ENCODE data around the gene PPP1R12A. TPM values are rescaled to one million over a fixed set of nuclear protein-coding genes. Genes with fewer than 3 reads are reported as not detected.

The PPP1R12A gene
- total and polyA plus RNA-seq, 9 of the 15 experiments (the other 6 are each of a cell fraction or from before 2014, with no cell fraction given), result 26.4 to 119 (median 53.3) TPM

DNA sequence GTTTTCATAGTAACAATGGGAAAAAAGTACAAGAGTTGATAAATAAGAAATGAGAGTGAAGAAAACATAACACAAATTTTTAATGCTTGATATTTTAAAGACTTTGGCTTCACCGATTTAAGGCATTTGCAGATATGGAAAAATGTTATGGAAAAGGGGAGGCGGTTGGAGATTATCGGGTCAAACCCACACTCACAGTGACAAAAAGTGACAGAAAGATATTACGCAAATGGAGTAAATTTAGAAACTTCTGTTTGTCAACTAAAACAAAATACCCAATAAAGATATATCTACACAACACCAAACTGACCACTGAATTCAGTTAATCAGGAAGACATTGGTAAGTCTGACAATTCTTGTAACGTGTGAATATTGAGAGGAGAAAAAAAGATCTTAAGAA lies 2.5 kb downstream of the PPP1R12A start (continued):
- TF ChIP-seq CUX1 (CRISPR knock-in tag; IDR thresholded peaks at IDR 0.05) (no peak), NCOA2 (IDR thresholded peaks at IDR 0.05; ENCODE audit: partially characterized antibody in 2 of 2) (no peak), CHD1 (IDR thresholded peaks at IDR 0.05; ENCODE audit: low read length) (no peak), ZNF354B (CRISPR knock-in tag; IDR thresholded peaks at IDR 0.05) (no peak), FOXM1 (IDR thresholded peaks at IDR 0.05; ENCODE audit: low read depth) (peak; percentile 60; the same call in 1 of the 2 replicates), FOXM1 (CRISPR knock-in tag; IDR thresholded peaks at IDR 0.05; ENCODE audit: low read depth) (no peak), BRF1 (IDR thresholded peaks at IDR 0.05; ENCODE audit: borderline replicate concordance, extremely low read depth, insufficient read length) (no peak), HNRNPL (IDR thresholded peaks at IDR 0.05; ENCODE audit: low read depth, low read length) (no peak), HOXB6 (CRISPR knock-in tag; IDR thresholded peaks at IDR 0.05; ENCODE audit: borderline replicate concordance) (no peak), ATF3 (IDR thresholded peaks at IDR 0.05) (no peak; the same call in 1 of the 2 replicates), ATF3 (CRISPR knock-in tag; conservative IDR thresholded peaks at IDR 0.05) (no peak), SMARCE1 (IDR thresholded peaks at IDR 0.05) (peak; percentile 63; the same call in 1 of the 2 replicates), JUN (IDR thresholded peaks at IDR 0.05; ENCODE audit: borderline replicate concordance, low read depth, low read length) (no peak), JUN (CRISPR knock-in tag; IDR thresholded peaks at IDR 0.05; ENCODE audit: borderline replicate concordance) (no peak)
- TF ChIP-seq, protein P1, sequence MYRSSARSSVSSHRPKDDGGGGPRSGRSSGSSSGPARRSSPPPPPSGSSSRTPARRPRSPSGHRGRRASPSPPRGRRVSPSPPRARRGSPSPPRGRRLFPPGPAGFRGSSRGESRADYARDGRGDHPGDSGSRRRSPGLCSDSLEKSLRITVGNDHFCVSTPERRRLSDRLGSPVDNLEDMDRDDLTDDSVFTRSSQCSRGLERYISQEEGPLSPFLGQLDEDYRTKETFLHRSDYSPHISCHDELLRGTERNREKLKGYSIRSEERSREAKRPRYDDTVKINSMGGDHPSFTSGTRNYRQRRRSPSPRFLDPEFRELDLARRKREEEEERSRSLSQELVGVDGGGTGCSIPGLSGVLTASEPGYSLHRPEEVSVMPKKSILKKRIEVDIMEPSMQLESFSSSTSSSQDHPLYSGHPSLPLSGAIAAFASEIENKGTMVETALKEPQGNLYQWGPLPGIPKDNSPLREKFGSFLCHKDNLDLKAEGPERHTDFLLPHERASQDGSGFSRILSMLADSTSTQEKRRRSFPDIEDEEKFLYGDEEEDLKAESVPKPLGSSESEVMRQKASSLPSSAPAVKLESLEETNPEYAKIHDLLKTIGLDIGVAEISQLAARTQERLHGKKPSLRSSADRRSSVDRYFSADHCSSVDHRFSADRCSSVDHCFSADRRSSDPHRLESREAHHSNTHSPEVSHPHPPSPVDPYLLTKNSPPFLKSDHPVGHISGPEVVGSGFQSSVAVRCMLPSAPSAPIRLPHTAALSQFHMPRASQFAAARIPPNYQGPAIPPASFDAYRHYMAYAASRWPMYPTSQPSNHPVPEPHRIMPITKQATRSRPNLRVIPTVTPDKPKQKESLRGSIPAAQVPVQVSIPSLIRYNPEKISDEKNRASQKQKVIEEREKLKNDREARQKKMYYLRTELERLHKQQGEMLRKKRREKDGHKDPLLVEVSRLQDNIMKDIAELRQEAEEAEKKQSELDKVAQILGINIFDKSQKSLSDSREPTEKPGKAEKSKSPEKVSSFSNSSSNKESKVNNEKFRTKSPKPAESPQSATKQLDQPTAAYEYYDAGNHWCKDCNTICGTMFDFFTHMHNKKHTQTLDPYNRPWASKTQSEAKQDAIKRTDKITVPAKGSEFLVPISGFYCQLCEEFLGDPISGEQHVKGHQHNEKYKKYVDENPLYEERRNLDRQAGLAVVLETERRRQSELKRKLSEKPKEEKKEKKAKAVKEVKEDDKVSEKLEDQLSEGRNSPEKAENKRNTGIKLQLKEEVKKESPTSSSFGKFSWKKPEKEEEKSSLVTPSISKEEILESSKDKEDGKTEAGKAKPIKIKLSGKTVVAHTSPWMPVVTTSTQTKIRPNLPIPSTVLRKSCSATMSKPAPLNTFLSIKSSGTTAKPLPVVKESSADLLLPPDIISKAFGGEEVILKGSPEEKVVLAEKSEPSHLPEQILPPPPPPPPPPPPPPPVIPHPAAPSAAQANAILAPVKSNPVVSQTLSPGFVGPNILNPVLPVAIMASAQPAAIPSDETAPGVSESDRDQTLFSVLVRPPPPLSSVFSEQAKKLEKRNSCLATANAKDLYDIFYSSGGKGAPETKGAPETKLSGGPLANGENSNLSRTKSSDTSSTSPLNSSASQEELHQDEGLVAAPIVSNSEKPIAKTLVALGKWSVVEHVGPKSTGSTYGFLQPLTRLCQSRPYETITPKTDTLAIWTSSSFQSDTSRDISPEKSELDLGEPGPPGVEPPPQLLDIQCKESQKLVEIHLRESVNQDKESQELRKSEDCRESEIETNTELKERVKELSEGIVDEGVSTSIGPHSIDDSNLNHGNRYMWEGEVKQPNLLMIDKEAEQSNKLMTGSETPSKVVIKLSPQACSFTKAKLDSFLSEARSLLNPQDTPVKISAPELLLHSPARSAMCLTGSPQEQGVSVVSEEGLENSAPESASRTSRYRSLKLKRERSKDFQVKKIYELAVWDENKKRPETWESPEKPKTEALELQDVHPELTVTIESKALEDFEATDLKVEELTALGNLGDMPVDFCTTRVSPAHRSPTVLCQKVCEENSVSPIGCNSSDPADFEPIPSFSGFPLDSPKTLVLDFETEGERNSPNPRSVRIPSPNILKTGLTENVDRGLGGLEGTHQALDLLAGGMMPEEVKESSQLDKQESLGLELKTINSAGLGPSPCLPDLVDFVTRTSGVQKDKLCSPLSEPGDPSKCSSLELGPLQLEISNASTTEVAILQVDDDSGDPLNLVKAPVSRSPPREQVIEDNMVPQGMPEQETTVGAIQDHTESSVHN (IDR thresholded peaks at IDR 0.05; ENCODE audit: borderline replicate concordance in 1 of 2, low read depth in 1 of 2), result no peak

Data from K562 (cell line).